Measurements from ENCODE around the gene ITSN2.

- TF ChIP-seq CTCF (IDR thresholded peaks at IDR 0.05) (no peak), POLR2AphosphoS5 (IDR thresholded peaks at IDR 0.05) (no peak), POLR2A (IDR thresholded peaks at IDR 0.05) (no peak)
These were observed 160.3 kb downstream of the ITSN2 start for GRCh38 chr2:24199968-24200590.

Data from breast epithelium (tissue), 3 donors.